Measurements from ENCODE around the gene CENPN. TPM values are rescaled to one million over a fixed set of nuclear protein-coding genes. Genes with fewer than 3 reads are reported as not detected.

CENPN gene
- total and polyA plus RNA-seq, 2 experiments from 2014 or later: 14.2 to 16.8 TPM

DNA sequence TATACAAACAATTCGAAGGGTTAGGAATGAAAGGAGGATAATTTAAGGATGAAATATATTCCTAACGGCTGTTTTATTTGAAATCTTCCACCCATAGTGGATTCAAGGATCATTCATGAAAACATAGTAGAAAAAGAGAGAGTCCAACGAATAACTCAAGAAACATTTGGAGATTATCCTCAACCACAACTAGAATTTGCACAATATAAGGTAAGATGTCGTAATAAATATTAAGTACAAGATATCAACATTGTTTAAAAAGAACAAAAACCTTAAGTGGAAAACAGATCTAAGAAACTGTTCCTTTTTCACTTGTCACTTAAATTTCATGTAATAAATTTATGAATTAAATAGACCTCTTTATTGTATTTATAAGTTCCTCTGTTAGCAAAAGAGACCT is 19.4 kb downstream of the CENPN start:
- H4K20me1 ChIP-seq (ENCODE audit: insufficient read depth, poor library complexity, severe bottlenecking): no peaks in the 10 kb centered on the region
- TF ChIP-seq EZH2 (IDR thresholded peaks at IDR 0.05; ENCODE audit: borderline replicate concordance) (no peak), EZH2phosphoT487 (IDR thresholded peaks at IDR 0.05; ENCODE audit: low read depth, severe bottlenecking, unreplicated experiment) (no peak)
- TF ChIP-seq, protein P1, sequence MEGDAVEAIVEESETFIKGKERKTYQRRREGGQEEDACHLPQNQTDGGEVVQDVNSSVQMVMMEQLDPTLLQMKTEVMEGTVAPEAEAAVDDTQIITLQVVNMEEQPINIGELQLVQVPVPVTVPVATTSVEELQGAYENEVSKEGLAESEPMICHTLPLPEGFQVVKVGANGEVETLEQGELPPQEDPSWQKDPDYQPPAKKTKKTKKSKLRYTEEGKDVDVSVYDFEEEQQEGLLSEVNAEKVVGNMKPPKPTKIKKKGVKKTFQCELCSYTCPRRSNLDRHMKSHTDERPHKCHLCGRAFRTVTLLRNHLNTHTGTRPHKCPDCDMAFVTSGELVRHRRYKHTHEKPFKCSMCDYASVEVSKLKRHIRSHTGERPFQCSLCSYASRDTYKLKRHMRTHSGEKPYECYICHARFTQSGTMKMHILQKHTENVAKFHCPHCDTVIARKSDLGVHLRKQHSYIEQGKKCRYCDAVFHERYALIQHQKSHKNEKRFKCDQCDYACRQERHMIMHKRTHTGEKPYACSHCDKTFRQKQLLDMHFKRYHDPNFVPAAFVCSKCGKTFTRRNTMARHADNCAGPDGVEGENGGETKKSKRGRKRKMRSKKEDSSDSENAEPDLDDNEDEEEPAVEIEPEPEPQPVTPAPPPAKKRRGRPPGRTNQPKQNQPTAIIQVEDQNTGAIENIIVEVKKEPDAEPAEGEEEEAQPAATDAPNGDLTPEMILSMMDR (IDR thresholded peaks at IDR 0.05; ENCODE audit: poor library complexity): no peak

DNA sequence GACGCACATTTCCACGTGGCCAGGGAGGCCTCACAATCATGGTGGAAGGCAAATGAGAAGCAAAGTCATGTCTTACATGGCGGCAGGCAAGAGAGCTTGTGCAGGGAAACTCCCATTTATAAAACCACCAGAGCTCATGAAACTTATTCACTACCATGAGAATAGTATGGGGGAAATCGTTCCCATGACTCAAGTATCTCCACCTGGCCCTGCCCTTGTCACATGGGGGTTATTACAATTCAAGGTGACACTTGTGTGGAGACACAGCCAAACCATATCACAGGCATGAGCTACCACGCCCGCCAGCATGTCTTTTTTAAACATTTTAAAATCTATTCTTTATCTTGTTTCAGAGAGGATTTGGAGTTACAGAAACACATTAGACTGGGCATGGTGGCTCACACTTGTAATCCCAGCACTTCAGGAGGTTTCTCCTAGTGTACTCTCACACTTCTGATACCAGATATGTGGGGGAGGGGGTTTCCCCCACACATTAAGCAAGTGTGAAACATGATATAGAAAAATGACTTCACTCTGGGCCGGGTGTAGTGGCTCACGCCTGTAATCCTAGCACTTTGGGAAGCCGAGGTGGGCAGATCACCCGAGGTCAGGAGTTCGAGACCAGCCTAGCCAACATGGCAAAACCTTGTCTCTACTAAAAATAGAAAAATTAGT is 23.1 kb downstream of the CENPN start:
- TF ChIP-seq EZH2phosphoT487 (IDR thresholded peaks at IDR 0.05; ENCODE audit: low read depth, severe bottlenecking, unreplicated experiment): no peak
- no peak for TF ChIP-seq EZH2 (IDR thresholded peaks at IDR 0.05; ENCODE audit: borderline replicate concordance)
- TF ChIP-seq, protein P1 (IDR thresholded peaks at IDR 0.05; ENCODE audit: poor library complexity): no peak
- H3K4me1 ChIP-seq (ENCODE audit: insufficient read depth): no peaks in the 10 kb centered on the region
- 93% methylated on average over 11 of the region's 11 CpGs for WGBS (ENCODE audit: low lambda C conversion rate, missing lambda C conversion rate)
- no peaks in the 10 kb centered on the region for H3K79me2 ChIP-seq
- no peaks in the 10 kb centered on the region for H3K9me3 ChIP-seq (ENCODE audit: low read depth)
- no peak overlapping the region for H3K27ac ChIP-seq
- no peaks in the 10 kb centered on the region for H3K9me2 ChIP-seq (replicated peaks; ENCODE audit: insufficient read depth)
- H3K4me3 ChIP-seq: no peak overlapping the region
- no peaks in the 10 kb centered on the region for H4K20me1 ChIP-seq (ENCODE audit: insufficient read depth, poor library complexity, severe bottlenecking)
- H2AFZ ChIP-seq: no peak overlapping the region
- DNase-seq (ENCODE audit: low spot score): no peak
- no peak overlapping the region for H3K4me2 ChIP-seq
- H3K36me3 ChIP-seq (replicated peaks; ENCODE audit: insufficient read depth, low read depth): no peaks in the 10 kb centered on the region
- H3K27me3 ChIP-seq: no peaks in the 10 kb centered on the region

More for the DNA sequence above, 19.4 kb downstream of the CENPN start:
- no peak overlapping the region for H2AFZ ChIP-seq
- WGBS (ENCODE audit: low lambda C conversion rate, missing lambda C conversion rate): 96% methylated on average over 4 of the region's 4 CpGs
- no peaks in the 10 kb centered on the region for H3K79me2 ChIP-seq
- DNase-seq (ENCODE audit: low spot score): no peak
- H3K27ac ChIP-seq: no peak overlapping the region
- no peak overlapping the region for H3K4me3 ChIP-seq
- H3K4me1 ChIP-seq (ENCODE audit: insufficient read depth): no peaks in the 10 kb centered on the region
- H3K4me2 ChIP-seq: no peak overlapping the region
- H3K36me3 ChIP-seq (replicated peaks; ENCODE audit: insufficient read depth, low read depth): no peaks in the 10 kb centered on the region
- no peaks in the 10 kb centered on the region for H3K27me3 ChIP-seq
- no peaks in the 10 kb centered on the region for H3K9me2 ChIP-seq (replicated peaks; ENCODE audit: insufficient read depth)
- H3K9me3 ChIP-seq (ENCODE audit: low read depth): no peaks in the 10 kb centered on the region

DNA sequence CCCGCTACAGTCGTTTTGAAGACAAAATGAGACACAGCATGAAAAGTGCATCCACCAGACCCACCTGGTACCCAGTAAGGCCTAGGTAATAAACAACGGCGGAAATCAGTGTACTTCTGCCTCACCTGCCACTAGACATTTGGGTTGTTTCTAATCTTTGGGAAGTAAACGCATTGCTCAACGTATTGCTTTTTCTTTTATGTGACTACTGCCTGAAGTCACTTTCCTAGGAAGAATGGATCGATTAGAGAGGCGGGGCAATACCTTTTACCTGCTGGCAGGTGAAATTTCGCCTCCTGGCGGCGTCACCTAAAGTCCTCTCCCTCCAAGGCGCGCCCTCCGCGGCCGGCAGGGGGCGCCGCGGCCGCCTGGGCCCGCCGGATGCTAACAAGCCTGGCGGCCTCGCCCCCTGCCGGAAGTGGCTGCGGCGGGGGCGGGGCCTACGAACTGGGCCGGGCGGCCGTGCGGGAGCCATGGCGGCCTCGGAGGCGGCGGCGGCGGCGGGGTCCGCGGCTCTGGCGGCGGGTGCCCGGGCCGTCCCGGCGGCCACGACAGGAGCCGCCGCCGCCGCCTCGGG is 28.5 kb downstream of the CENPN start, which contains the start of gene ATMIN:
Gene ATMIN, plus strand, starts transcription at position 445 of the 577 bp plus-strand sequence. Its CDS starts 29 bp downstream, at position 474.
- Histone ChIP-seq H3K4me2 (peak within 1 kb of the TSS; percentile 93), H3K27me3 (no peaks in the 10 kb centered on the region), H2AFZ (peak within 1 kb of the TSS; percentile 84), H3K4me3 (peak within 1 kb of the TSS; percentile 87), H4K20me1 (ENCODE audit: insufficient read depth, poor library complexity, severe bottlenecking) (peaks cover 20% of the 10 kb centered on the region), H3K27ac (peak within 1 kb of the TSS; percentile 87), H3K9me2 (replicated peaks; ENCODE audit: insufficient read depth) (no peaks in the 10 kb centered on the region), H3K9me3 (ENCODE audit: low read depth) (no peaks in the 10 kb centered on the region), H3K4me1 (ENCODE audit: insufficient read depth) (peaks cover 9% of the 10 kb centered on the region), H3K79me2 (peaks cover 42% of the 10 kb centered on the region), H3K36me3 (replicated peaks; ENCODE audit: insufficient read depth, low read depth) (no peaks in the 10 kb centered on the region)
- WGBS (ENCODE audit: low lambda C conversion rate, missing lambda C conversion rate): 19% methylated on average over 16 of the region's 54 CpGs
- DNase-seq (ENCODE audit: low spot score): peak; percentile 97
- TF ChIP-seq, protein P1 (IDR thresholded peaks at IDR 0.05; ENCODE audit: poor library complexity): peak; percentile 98
- no peak for TF ChIP-seq EZH2phosphoT487 (IDR thresholded peaks at IDR 0.05; ENCODE audit: low read depth, severe bottlenecking, unreplicated experiment)
